ENCODE results near the gene GLDC.

DNA sequence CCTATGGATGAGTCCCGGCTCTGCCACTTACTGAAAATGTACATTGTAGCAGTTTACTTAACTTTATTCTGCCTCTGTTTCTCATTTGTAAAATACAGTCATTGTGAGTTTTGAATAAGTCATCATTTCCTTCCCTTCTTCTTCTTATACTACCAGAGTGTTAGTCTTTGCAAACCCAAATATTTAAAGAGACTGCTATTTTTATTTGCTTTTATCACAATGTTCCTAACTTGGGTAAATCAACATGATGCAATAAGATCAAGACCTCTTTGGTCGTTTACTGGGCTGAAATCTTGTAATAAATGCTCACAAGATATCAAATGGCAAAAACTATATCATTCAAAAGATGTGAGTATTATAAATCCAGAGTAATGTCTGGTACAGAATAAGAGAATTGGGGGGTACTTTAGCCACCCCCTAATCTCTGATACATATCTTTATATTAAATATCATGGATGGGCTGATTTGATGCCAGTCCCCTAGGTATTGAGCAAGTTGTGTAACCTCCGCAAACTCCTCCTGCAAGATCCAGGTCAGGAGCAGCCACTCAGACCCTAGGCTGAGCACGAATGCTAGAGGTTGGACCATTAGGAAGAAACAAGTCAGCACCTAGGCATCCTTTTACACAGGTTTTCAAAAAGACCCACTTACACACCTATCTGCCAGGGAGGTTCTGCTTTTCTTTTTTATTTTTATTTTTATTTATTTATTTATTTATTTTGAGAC lies 13.3 kb upstream of the GLDC start:
- TF ChIP-seq, protein P1, sequence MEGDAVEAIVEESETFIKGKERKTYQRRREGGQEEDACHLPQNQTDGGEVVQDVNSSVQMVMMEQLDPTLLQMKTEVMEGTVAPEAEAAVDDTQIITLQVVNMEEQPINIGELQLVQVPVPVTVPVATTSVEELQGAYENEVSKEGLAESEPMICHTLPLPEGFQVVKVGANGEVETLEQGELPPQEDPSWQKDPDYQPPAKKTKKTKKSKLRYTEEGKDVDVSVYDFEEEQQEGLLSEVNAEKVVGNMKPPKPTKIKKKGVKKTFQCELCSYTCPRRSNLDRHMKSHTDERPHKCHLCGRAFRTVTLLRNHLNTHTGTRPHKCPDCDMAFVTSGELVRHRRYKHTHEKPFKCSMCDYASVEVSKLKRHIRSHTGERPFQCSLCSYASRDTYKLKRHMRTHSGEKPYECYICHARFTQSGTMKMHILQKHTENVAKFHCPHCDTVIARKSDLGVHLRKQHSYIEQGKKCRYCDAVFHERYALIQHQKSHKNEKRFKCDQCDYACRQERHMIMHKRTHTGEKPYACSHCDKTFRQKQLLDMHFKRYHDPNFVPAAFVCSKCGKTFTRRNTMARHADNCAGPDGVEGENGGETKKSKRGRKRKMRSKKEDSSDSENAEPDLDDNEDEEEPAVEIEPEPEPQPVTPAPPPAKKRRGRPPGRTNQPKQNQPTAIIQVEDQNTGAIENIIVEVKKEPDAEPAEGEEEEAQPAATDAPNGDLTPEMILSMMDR (IDR thresholded peaks at IDR 0.05; ENCODE audit: low read depth, low read length, missing input control) = no peak
- TF ChIP-seq RAD21 (IDR thresholded peaks at IDR 0.05) = peak in 1 of 2 donors; percentile 16

Data from liver (tissue), 3 donors.